Smooth muscle cell of the brain vasculature (primary cell): Measurements from ENCODE around the gene PYROXD2.
A peak's percentile ranks its signal among the peaks of the same experiment; 100 is the strongest.
"Not testable (repeated sequence)": the region's sequence is repeated elsewhere in the genome, so short reads cannot be mapped to it uniquely, and the experiment has no call there.

ENCODE experiments used
- DNase-seq: peaks from one replicate; pipeline ENCODE4 v3.0.0-alpha.2; 2012; ENCODE audit warnings: low read depth, low spot score

The PYROXD2 gene

DNA sequence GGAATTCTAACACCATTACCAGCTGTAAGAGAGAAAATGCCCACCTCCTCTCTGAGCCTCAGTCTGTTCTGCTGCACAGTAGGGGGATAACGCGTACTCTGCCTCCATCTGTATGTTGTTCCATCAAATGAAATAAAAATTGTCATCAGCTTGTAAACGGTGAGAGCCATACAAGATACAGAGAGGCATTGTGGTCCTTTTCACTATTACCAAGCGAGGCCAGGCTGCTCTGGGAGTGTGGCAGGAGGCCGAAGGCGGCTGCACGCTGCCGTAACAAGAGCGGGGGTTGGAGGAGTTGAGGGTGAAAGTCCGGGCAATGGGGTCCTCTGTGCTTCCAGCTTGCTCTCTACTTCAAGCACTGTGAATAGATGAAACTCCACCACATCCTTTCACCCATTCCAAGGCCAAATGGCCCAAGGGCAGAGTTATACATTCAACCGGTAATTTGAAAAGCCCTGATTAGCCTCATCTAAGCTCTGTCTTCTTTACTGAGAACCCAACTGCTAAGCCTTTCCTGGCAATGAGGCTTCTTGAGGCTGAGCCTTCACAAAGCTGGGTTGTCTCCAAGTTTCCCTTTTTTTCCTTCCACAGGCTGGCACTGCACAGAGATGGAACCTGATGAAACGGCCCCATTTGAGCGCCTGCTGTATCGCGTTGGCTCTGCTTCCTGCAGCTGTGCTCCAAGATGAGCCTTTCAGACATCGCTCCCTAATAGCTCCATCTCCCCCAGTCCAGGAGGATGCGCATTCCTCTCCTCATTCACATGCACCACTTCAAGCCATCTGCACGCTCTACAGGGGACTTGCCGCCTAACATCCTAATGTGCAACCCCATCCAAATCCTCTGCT lies 47.2 kb downstream of the PYROXD2 start:
- no peak for DNase-seq

DNA sequence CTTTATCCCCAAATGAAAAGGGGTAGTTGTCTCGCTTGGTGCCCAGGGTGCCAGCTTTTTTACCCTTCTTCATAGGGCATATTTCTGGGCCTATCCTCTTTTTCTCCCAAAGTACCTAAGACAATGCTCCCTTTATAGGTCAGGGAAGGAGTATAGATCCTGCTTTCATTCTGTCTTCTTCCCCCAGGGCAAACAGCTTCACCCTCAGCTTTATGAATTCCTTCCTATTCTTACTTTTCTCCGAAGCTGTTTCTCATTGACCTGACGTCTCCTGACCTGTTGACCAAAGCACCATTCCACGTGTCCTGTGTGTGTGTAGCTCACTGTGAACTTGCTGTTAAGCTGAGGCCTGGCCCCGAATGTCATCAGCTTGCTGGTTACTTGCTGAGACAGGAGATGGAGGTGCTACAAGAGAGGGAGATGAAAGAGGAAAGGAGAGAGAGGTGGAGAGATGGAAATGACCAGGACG lies 48.9 kb downstream of the PYROXD2 start:
- no peak for DNase-seq

DNA sequence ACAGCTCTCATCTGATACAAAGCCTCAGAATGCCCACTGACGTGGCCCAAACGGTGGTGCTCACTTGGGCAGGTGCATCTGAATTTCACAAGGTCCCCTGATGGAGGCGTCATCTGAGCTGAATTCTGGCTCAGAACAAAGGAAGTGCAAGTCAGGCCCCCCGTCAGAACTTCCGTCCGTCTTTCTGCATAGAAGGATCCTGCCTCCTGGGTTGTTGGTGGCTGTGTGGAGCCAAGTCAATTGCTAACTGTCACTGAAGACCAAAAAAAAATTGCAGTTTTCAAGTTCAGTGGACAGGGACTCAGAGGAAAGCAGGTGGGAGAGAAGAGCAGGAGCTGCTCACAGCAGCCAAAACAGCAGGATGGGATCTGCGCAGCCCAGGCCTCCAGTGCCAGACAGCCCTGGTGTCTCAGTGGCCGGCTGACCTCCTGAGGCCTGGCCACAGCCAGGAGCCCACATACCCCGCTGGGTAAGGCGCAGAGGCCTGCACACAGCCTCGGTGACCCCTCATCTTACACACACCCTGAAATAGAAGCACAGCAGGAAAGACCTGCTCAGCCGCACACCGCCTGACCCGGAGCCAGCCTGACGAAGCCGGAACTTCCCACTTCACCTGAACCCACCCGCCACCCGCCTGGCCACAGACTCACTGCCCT lies 49.4 kb downstream of the PYROXD2 start:
- no peak for DNase-seq

DNA sequence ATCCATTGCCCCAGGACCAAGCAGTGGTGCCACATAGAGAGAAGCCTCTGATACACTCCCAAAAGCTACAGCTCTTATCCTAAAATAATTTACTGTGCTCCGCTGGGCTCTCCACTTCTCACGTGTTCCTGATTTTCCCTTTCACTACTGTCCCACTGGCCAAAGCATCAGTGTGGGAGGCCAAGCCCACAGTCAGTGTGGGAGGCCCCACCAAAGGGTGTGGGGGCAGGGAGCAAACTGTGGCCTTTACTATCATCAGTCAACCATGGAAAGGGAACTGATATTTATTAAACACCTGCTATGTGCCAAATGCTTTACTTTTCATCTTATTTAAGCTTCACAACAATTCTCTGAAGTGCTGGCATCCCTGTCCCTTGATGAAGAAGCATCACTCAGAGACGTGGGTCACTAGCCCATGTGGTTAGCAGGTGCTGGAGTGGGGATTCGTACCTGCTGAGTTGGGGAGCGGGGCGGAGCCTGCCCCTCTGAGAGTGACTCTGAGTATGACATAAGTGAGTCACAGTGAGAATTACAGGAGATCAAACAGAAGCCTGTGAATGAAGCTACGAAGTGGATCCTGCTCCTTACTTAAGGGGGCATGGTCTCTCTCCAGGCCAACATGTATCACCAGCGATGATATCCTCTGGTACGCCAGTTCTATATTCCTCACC lies 50.4 kb downstream of the PYROXD2 start:
- DNase-seq, result no peak

DNA sequence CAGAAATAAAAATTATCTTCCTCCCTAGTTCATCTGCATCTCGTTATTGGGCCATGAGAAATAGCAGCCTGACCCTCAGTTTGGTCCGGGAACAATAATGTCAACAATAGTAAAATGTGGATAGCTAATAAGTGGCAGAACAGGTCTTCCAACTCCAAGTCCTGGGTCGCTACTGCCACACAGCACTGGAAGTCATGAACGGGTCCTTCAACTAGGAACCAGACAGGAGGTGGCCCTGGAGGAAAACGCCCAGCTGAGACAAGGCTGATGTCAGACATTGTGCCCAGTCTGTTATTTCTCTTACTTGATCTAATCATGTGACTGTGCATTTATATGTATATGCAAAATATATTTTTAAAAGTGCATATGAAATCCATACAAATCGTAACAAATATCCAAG lies 51.8 kb downstream of the PYROXD2 start:
- DNase-seq, result no peak

DNA sequence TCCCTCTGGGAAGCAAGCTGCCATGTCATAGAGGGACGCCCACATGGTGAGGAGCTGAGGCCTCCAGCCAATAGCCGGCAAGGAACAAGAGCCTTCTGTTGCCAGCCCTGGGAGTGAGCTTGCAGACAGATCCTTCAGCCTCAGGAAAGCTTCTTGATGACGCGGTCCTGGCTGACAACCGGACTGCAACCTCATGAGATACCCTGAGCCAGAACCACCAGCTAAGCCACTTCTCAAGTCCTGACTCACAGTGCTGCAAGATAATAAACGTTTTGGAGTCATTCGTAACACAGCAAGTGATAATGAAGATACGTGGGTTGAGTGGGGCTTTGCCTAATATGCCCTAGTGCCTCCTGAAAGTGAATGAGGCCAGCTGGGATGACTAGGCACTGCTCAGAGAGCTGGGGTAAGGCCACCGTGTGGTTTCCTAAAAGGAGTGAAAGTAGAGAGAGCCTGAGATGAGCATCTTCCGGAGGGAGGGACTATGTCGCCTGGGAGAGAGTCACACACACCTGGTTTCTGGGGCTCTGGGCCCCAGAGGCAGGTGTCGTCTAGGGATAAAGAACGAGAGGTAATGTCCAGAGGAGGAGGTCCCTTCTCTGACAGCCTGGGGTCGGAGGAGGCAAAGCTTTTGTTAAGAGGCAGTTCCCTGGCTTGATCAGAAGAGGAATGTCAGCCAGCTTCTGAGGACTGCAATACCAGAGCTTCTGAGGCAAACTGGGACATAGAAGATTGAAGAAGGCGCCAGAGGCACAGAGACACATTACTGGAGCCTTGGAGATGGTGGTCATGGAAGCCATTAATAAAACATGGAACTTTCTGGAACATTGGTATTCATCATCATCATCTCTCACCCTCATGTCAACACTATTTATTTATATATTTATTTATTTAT lies 53.6 kb downstream of the PYROXD2 start:
- peak; percentile 57 for DNase-seq

DNA sequence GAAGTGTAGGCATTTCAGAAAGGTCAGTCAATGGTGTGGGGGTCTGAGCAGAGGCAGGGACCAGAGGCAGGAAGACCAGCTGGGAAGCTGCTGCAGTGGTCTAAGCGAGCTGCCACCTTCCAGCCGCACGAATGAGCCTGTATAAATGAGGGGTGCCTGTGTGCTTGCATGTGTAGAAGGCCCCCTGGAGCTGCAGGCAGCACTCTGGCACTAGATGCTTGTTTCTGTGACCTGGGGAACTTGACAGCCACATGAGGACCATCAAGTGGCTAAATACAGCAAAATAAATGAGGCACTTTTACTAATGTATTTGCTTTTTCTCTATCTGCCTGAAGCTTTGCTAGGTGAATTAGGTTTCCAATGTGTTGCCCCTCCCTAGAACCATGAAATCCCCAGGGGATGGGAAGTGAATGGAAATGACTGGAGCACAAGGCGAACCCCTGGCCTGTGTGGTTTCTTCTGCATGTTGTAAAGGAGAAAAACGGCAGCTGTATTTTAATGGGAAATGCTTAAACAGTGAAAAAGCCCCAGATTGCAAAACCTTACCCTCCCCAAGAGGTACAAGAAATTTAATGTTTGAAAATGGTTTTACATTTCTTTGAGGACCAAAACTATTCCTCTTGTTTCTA lies 57.7 kb downstream of the PYROXD2 start:
- DNase-seq, result no peak

DNA sequence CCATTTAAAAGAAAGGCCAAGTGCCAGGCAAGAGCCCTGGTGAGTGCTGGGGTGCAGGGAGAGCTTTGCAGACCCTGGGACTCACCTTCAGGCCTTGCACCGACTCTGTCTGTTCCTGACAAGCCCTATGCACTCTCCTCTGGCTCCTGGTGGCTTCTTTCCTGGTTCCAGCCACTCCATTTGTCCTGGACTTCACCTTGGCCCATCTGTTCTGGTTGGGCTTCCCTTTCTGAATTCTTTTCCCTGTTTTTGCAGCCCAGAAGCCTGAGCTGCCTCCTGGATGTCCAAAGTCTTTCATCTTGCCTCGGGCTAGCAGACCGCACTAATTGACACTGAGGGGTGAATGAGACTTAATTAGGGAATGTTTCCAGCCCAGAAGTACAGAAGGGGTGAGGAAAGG lies 60.5 kb downstream of the PYROXD2 start:
- no peak for DNase-seq

DNA sequence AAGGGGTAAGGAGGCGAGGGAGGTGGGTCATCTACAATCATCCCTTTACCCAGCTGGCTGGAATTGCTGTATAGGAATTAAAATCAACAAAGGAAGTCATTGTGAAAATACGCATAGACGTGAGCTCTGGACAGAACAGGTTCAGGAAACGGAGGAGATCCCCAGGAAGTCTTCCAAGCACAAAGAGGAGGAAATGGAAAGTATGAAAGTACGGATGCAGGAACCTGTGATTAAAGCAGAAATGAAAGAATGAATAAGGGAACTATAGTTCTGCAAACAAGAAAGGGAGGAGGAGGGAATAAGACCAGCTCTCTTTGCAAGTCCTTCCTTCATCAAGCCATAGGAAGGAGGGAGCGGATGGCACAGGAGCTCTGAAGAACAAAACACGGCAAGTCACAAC lies 61.8 kb downstream of the PYROXD2 start:
- no peak for DNase-seq

DNA sequence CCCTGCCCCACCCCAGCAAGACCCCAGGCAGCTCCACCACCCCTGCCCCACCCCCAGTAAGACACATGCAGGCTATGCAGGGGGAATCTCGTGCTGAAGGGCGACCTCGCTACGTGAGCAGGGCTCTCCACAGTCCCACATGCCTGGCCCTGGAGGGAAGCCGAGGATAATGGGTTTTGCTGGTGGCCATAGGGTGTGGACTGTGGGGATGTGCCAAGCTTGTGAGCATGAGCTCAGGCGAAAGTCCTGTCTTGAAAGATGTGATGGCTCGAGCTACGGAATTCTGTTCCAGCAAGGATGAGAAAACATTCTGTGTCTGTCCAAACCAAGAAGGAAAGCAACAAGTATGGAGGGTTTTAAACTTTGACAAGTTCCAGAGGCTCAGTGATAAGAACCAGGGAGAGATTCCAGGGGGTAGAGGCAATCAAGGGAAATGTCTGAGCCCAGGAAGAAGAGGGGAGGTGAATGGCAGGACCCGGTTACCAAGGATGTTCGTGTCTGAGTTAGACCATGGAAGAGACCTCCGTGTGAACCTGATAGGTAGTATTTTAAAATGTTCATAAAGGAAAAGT lies 63.1 kb downstream of the PYROXD2 start:
- no peak for DNase-seq

DNA sequence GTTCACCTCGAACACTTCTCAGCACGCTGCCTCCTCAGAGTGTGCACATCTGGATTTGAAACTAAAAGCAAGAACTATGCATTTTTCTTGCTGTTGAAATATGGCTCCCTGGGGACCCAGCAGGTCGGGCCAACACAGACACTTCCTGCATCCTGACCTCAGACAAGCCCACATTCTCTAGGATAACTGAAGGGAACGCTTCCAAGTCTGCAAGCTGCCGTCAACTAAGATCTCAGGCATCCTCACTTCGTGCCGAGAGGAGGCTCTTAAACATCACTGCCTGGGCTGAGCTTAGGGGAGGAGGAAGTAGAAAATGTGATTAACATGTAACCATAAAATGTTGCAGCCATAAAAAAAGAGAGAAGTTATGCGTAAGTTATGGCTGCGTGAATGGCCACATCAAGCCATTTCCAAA lies 65.5 kb downstream of the PYROXD2 start:
- DNase-seq, result peak; percentile 95

DNA sequence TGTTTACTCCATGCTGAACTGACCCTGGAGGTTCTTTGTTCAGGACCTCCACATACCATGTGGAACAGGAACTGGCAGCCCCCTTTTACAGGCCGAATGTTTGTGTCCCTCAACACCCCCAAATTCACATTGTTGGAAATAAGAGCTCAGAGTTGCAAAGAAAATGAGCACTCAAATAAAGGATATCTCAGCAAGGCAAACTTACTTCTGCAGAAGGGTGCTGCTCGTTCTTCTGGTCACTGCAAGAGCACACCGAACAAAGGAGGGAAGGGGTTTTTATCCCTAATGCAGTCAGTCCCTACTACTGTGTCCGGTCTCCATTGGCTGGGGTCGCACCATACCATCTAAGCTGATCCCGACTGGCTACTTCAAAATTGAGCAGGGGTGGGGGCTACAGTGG lies 68.1 kb downstream of the PYROXD2 start:
- DNase-seq, result no peak

DNA sequence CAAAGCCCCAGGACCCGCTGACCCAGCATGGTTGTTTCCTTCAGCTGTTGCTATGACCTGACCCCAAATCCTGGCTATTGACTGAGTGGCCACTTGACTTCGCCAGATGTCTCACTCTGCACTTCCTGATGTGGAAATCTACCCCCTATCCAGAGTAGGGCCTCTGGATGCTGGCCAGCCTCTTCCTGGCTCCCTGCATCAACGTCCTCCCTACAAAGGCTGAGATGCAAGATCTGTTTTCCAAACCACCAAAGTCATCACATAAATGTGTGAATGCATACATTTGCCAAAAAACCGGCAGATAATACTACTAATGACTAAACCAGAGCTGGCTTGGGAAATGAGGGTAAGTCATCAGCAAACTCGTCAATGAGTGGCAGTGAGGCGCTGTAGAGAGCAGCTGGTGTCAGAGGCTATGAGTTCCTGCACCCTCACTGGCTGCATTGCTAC lies 70.4 kb downstream of the PYROXD2 start:
- peak; percentile 52 for DNase-seq

DNA sequence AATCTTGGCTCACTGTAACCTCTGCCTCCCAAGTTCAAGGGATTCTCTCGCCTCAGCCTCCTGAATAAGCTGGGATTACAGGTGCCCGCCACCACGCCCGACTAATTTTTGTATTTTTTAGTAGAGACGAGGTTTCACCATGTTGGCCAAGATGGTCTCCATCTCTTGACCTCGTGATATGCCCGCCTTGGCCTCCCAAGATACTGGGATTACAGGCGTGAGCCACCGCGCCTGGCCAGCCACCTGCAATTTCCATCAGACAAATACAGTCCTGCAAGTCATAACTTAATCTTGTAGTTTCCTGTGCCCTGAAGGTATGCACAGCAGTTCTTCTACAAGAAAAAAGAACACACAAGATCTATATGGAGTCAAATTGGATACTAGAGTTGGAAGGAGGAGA lies 73.3 kb downstream of the PYROXD2 start:
- DNase-seq, result not testable (repeated sequence)

DNA sequence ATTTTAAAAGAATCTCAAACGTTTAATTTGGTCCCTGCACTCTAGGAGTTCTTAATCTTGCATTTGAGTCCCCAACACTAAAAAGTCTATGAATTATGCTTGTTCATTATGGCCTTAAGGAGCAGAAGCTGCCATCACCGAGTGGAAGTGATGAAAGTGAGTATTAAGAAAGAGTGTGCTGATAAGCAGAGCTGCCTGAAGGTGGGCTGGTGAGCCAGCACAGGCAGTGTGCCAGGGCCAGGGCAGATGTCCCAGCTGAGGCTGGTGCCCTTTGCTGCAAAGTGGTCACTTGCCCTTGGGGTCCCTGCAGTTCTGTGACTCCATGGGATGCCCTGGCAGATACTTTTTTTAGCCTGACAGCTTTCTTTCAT lies 74.1 kb downstream of the PYROXD2 start:
- DNase-seq, result no peak

DNA sequence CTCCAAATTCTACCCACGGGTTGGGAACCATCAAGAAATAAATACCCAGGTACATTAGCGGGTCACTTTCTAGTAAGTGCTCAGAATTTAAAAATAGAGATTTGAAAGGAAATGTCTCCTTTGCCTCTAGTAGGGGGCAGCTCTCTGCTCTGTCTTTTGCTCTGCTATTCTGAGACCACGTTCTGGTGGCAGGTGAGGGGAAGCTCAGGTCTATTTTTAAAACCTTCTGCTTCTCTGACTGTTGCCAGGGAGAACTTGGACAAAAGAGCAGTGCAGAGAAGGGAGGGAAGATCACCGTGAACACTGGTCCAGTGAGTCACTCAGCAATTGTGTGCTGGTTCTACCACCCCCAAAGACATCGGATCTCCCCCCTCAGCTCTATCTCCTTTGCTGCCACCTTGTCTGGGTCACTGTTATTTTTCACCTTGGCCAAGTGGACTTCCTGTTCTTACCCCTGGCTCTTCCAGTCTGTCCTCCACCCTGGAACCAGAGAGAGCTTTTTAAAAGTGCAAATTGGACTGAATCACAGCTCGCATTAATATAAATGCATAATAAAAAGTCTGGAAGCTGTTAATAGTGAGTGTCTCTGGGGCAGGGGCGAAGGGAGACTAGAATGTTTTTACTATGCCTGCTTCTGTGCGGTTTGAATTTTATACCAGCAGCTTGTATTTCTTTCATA lies 74.6 kb downstream of the PYROXD2 start:
- DNase-seq, result no peak

DNA sequence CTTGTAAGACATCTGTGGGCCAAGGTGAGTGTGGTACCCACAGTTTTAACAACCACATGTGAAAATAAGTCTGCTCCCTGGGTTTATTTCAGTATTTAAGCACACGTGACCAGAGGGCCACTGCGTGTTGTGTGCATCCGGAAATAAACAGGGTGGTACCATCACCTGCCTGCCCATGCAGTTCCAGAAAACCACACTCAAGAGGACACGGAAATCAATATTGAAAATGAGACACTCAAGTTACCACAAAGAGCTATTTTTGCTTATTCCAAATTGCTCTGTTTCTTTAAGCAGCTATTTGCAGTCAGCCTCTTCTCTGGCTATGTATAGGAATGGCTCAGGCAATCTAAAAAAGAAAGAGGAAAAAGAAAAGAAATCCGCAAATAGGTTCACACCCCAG lies 75.2 kb downstream of the PYROXD2 start:
- no peak for DNase-seq

DNA sequence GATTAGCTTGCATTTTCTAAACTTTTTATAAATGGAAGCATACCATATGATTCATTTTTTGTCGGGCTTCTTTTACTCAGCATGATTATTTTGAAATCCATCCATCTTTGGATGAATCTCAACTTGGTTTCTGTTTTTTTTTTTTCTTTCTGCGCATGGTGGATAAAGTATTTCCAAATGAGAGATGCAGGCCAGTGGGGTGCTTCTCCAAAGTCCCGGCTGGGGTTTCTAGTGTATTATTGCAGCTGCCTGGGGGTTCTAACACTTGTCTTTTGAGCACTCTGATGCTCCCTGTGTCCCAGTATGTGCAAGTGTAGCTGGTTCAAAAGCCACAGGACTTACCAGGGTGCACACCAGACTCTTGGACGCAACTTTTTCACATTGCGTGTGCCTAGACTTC lies 76.1 kb downstream of the PYROXD2 start:
- peak; percentile 26 for DNase-seq

DNA sequence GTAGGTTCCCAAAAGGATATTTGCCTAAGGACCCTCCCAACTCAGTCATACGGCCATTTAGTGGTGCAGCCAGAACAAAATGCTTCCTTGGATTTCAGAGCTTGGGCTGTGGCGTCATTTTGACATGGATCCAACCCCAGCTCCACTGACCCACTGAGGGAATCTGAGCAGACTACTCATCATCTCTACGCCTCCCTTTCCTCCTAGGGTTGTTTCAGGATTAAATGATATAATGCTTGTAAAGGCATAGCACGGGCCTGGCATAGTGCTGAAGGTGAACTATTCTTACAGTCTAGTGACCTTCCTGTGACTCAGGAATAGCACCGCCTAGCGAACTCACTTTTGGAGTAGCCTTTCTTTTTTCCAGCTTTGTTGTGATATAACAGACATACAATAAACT lies 76.7 kb downstream of the PYROXD2 start:
- no peak for DNase-seq

DNA sequence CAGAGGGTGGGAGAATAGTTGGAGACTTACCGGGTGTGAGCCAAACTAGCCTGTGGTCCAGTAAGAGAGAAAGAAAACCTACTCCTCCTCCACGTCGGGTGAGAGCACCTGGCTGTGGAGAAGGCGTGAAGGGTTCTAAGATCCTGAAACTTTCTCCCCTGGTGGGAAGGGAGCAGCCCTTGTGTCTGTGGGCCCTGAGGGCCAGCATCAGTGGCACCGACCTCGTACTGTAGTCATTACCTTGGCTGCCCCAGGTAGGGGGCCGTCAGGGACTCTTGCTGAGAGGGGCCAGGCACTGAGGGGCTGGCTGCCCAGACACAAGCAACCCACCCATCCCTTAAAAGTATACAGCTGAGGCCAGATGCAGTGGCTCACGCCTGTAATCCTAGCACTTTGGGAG lies 77.5 kb downstream of the PYROXD2 start:
- no peak for DNase-seq
